Upper lobe of left lung (tissue), 4 donors: ENCODE data around the gene GDPD2.

Source experiments
- CTCF ChIP-seq, 6 experiments: fragments of 450-650 bp in 4 of 6; fragments of 200-600 bp in 2 of 6; sonication (generic) in 2 of 6; IDR thresholded peaks; one replicate each; pipeline ENCODE4 v1.5.1; 2016 to 2019; ENCODE audit warnings: antibody characterized with exemption in 6 of 6
- EP300 ChIP-seq, 4 donors: sonication (generic); formaldehyde crosslinking; IDR thresholded peaks; one replicate each; pipeline ENCODE4 v1.5.1; 2017; ENCODE audit warnings: antibody characterized with exemption in 4 of 4, control low read depth in 2 of 4

DNA sequence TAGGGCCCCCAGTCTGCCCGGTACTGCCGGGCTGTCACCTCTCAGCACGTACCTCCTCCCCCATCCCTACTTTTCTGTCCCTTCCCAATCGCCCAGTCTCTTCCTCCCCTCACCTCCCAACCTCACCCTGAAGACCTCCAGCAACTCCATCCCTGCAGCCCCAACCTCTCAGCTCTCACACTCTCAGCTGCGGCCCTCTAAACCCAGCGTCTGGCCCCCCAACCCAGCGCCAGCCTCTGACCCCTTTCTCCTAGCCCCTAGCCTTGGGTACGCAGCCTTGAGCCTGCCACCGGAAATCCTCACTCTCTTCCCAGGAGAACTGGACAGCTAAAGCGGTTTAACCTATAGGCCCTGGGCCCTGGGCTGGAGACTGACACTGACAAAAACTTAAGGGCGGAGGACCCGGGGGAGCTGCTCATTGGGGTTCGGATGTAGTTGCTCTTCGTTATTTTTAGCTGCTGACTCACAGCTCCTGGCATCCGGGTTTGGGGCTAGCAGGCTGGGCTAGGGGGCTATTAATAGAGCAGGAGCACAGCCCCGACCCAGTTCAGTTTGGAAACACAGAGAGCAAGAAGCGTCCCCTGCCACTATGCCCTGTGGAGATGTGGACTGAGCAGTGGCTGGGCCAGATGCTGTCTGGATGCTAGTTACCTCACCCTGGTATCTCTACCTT, 11.9 kb downstream of the GDPD2 start:
- TF ChIP-seq EP300 (IDR thresholded peaks at IDR 0.05) (no peak), CTCF (IDR thresholded peaks at IDR 0.05) (no peak)
